Stimulated activated CD4-positive, alpha-beta T cell treated with anti-CD3 and anti-CD28 coated beads, Interleukin-2, amount 100 ng/mL, for 4 hours (primary cell): Measurements from ENCODE around the gene MRPL41.
A peak's percentile ranks its signal among the peaks of the same experiment; 100 is the strongest.
"Not testable (repeated sequence)": the region's sequence is repeated elsewhere in the genome, so short reads cannot be mapped to it uniquely, and the experiment has no call there.

Experiments used
- DNase-seq: peaks from one replicate; pipeline ENCODE4 v3.0.0-alpha.2; 2020; ENCODE audit warnings: low read depth

The MRPL41 gene

GRCh38 chr9:137582286-137582860, 30.7 kb downstream of the MRPL41 start:
- DNase-seq = no peak

- DNase-seq = no peak
Observed at GRCh38 chr9:137583347-137583746, 31.7 kb downstream of the MRPL41 start.

GRCh38 chr9:137583957-137584356, 32.3 kb downstream of the MRPL41 start:
- no peak for DNase-seq

GRCh38 chr9:137586854-137587253, 35.2 kb downstream of the MRPL41 start:
- DNase-seq = no peak

DNA sequence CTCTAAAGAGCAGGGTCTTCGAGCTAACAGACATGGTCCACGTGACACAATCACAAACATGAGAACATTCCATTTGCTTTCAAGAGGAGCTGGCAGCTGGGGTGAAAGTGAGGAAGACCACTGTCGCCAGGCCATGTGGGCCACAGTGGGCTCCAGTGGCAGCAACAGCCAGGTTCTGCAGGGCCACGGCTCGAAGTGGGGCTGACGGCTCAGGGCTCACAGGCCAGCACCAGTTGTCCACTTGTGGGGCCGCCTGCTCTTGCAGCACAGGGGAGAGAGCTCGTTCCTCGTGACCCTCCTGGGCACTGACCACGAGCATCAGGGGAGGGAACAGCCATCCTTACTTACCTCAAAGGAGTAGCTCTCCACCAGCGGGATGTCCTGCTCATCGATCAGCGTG, 36.6 kb downstream of the MRPL41 start:
- DNase-seq = no peak

DNA sequence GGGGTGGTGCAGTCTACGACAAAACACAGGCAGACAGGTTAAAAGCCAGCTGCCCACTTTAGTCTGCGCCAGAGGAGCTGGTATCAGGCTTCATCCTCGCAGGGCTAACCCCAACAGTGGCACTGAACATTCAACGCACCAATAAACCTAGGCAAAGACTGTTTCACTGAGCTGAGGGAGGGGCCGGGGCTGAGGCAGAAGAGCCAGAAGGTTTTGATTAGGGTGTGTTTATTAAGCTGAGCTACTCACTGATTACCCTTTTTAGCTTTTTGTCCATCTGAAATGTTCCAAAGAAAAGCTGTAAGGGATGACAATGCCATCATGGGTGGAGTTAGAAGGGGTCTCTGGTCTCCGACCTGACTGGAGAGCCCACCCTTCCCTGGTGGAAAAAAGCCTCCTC, 37.2 kb downstream of the MRPL41 start:
- DNase-seq = no peak

DNA sequence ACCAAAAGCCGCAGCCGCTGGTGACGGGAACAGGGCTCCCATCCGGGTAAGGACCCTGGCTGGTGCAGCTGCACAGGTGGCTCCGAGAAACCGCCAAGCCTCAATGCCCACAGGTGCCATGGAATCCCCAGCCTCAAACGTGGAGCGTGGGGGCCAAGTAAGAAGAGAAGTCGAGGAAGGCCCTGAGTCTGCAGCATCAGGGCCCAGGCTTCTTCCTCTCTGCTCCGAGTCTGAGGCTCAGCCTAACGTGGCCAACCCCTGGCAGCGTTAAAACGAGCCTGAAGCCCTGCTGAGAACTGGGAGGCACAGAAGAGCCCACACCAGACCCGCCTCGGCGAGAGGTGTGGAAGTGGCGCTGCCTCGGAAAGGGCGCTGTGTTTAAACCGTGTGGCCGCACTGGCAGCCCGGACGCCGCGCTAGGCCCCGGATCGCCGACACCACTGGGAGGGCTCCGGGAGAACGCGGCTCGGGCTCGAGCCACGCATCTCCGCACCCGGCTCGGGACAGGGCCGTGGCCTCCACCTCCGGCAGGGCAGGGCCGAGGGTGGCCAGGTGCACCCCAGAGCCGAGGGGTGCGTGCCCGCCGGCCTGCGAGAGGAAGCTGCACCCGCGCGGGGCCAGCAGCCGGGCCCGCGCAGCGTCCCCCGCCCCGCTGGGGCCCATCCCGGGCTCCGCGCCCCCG, 37.9 kb downstream of the MRPL41 start:
- DNase-seq = no peak

GRCh38 chr9:137590123-137590468, 38.4 kb downstream of the MRPL41 start:
- DNase-seq = no peak

DNA sequence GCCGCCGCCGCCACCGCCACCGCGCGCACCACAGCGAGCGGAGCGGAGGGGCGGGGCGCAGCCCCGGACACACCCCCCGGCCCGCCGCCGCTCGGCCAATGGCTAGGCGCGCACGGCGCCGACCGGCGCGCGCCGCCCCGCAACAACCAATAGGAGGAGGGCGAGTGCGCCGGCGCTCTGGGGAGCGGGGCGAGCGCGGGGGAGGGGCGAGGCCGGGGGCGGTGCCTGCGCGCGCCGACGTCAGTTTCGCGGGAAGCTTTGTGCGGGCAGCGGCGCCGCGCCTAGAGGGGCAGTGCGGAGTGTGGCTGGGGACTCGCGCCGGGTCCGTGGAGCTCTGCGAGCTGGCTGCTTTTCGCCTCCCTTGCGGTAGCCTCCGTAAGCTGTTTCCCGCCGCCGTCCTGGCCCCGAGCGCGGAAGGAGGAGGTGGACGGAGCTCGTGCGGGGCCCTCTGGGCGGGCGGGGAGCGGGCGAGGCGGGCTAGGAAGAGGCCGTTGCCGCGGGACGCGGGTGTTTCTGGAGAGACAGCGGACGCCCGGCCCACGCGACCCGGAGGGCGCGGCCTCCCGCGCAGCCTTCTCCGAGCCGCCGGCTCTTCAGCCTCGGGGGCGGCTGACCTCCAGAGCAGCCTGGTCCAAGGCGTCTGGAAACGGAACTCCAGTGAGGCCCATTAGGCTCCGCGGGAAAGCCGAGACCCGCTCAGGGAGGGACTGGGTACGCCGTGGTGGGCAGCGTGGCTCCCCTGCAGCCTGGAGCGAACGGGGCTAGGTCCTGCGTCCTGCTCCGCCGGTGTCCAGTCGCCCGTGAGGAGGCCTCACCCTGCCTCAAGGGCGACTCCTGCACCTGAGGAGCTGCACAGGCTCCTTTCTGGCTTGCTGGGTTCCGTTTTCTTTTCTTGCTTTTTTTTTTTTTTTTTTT, 39.0 kb downstream of the MRPL41 start, which contains the start of gene ZMYND19:
ZMYND19 (minus strand) TSS at position 44 of the 915 bp plus-strand sequence. CDS start 249 bp downstream, outside the sequence.
- DNase-seq = peak; percentile 86

DNA sequence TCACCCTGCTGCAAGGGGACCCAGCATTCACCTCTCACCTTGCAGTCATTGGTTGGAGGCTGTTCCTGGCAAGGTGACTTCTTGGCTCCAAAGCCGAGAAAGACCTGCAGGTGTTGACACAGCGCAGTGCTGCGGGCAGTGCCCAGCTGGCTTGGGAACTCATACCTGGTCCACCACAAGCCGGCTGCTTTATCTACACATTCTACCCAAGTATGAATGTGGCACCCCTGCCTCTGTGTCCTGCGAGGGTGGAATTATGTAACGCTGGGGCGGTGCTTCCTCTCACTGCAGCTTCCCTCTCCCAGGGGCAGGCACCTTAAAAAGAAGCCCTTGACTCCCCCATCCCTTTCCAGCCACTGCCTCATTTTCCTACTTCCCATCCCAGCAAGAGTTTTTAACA, 41.1 kb downstream of the MRPL41 start:
- DNase-seq = no peak

DNA sequence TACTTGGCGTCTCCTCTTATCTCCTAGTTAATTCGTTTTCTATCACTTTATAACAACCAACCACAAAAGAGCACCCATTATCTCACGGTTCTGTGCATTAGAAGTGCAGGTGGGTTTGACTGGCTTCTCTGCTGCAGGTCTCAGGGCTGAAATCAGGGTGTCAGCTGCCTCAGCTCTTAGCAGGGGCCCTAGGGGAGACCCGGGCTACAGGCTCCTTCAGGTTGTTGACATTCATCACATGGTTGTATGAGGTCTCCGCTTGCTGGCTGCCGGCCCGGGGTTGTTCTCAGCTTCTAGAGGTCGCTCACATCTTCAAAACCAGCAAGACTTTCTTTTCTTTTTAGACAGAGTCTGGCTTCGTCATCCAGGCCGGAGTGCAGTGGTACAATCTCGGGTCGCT, 41.5 kb downstream of the MRPL41 start:
- DNase-seq = no peak

- not testable (repeated sequence) for DNase-seq
Observed at GRCh38 chr9:137596577-137596976, 44.9 kb downstream of the MRPL41 start.

DNA sequence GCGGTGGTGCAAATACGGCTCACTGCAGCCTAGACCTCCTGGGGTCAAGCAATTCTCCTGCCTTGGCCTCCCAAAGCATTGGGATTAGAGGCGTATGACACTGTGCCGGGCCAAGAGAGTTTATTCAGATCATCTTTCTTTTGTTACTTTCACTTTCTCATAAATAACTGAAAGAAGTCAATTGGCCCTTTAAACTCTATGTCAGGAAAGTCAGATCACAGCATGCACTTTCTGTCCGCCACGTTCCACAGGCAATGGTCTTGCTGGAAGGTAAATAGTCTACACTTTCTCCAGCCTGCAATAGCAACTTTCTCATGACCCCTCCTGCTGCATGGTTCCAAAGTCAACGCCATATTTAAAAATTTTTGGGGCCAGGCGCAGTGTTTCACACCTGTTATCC, 47.3 kb downstream of the MRPL41 start:
- DNase-seq = no peak
